Measurements from ENCODE around the gene PPP1R16B.
A peak's percentile ranks its signal among the peaks of the same experiment; 100 is the strongest.
"Not testable (repeated sequence)": the region's sequence is repeated elsewhere in the genome, so short reads cannot be mapped to it uniquely, and the experiment has no call there.

Gene PPP1R16B

DNA sequence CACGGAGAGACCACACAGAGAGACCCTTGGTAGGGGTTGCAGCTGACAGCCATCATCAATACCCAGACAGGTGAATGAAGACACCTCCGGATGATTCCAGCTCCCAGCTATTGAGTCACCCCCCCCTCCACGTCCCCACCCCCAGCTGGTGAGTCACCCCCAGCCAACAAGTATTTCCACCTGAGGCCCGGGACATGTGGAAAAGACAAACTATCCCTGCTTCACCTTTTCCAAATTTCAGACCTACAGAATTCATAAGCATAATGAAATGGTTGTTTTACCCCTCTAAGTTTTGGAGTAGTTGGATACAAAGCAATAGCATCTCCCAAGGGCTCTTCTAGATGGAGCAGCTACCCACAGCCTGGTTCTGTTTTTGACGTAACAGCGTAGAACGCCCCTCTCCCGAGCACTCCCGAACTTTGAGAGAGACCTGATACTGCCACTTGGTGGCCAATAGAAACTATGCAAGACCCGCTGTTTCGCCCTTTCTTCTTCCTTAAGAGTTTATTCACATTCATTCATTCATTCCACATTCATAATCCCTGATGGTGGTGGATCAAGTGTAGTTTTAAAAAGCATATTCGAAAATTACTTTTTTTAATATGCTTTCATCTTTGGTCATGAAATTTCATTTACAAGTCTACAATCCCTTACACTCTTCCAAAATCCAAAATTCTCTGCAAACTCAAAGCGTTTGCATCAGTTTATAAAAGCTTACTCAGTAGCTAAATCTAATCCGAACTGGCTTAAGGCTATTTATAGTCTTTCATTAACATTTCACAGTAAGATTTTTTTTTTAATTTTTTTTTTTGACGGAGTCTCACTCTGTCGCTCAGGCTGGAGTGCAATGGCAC lies 15.1 kb upstream of the PPP1R16B start:
- DNase-seq (ENCODE audit: low read depth) = peak; percentile 91
- TF ChIP-seq, protein P1, sequence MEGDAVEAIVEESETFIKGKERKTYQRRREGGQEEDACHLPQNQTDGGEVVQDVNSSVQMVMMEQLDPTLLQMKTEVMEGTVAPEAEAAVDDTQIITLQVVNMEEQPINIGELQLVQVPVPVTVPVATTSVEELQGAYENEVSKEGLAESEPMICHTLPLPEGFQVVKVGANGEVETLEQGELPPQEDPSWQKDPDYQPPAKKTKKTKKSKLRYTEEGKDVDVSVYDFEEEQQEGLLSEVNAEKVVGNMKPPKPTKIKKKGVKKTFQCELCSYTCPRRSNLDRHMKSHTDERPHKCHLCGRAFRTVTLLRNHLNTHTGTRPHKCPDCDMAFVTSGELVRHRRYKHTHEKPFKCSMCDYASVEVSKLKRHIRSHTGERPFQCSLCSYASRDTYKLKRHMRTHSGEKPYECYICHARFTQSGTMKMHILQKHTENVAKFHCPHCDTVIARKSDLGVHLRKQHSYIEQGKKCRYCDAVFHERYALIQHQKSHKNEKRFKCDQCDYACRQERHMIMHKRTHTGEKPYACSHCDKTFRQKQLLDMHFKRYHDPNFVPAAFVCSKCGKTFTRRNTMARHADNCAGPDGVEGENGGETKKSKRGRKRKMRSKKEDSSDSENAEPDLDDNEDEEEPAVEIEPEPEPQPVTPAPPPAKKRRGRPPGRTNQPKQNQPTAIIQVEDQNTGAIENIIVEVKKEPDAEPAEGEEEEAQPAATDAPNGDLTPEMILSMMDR (IDR thresholded peaks at IDR 0.05; ENCODE audit: insufficient read depth, low read depth, low read length, missing control alignments) = peak; percentile 63
- no peak overlapping the region for H3K4me3 ChIP-seq (ENCODE audit: low read length)

DNA sequence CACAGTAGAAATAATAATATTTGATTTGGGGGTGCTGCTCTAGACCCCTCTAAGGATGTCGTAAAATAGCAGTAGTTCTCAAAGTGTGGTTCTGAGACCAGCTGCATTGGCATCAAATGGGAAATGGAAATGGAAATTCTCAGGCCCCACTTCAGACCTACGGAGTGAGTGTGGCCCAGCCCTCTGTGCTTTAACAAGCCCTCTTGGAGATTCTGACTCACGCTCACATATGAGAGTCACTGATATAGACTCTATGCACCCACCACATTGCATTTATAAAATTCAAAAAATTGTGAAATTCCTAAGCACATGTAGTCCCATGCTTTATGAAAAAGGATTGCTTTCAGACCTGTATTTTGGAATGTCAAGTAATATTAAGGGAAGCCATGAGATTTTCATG lies 14.2 kb upstream of the PPP1R16B start:
- TF ChIP-seq, protein P1 (IDR thresholded peaks at IDR 0.05; ENCODE audit: insufficient read depth, low read depth, low read length, missing control alignments) = no peak
- DNase-seq (ENCODE audit: low read depth) = no peak
- no peak overlapping the region for H3K4me3 ChIP-seq (ENCODE audit: low read length)

DNA sequence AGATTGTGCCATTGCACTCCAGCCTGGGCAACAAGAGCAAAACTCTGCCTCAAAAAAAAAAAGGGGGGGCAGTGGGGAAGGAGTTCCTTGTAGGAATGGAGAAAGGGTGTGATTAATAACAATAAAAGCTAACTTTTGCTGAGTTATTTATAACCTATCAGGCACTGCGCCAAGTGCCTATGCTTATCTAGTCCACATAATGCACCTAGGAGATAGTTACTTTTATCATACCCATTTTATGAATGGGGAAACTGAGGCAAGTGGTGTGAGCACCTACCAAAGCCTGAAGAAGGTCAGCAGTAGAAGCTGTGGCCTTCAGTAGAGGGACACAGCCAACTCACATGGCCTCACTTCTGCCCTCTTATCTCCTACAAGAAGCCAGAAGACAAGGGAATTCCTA lies 13.6 kb upstream of the PPP1R16B start:
- TF ChIP-seq, protein P1 (IDR thresholded peaks at IDR 0.05; ENCODE audit: insufficient read depth, low read depth, low read length, missing control alignments) = no peak
- no peak overlapping the region for H3K4me3 ChIP-seq (ENCODE audit: low read length)
- no peak for DNase-seq (ENCODE audit: low read depth)

DNA sequence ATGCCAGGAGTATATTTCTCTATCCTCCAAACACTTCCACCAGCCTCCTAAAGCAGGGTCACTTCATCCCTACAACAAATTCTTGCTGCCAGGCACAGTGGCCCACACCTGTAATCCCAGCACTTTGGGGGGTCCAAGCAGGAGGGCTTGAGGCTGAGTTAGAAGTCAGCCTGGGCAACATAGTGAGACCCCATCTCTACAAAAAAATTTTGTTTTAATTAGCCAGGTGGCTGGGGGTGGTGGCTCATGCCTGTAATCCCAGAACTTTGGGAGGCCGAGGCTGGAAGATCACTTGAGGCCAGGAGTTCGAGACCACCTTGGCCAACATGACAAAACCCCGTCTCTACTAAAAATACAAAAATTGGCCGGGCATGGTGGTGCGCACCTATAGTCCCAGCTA lies 11.4 kb upstream of the PPP1R16B start:
- H3K4me3 ChIP-seq (ENCODE audit: low read length); DNase-seq (ENCODE audit: low read depth): not testable (repeated sequence)

DNA sequence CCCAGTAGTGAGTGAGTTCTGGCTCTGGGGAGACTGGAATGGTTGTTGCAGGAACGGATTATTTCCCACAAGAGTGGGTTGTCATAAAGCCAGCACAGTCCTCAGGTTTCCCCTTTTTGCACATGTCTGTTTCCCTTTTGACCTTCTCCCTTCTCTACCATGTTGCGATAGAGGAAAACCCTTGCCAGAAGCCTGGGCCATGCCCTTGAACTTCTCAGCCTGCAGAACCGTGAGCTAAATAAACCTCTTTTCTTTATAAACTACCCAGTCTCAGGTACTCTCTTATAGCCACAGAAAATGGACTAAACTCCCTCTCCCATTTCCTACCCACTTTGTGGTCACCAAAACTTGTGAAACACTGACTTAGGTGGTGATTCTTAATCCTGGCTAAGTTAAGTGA lies 7.2 kb upstream of the PPP1R16B start:
- TF ChIP-seq, protein P1 (IDR thresholded peaks at IDR 0.05; ENCODE audit: insufficient read depth, low read depth, low read length, missing control alignments) = no peak
- DNase-seq (ENCODE audit: low read depth) = no peak
- H3K4me3 ChIP-seq (ENCODE audit: low read length) = no peak overlapping the region

DNA sequence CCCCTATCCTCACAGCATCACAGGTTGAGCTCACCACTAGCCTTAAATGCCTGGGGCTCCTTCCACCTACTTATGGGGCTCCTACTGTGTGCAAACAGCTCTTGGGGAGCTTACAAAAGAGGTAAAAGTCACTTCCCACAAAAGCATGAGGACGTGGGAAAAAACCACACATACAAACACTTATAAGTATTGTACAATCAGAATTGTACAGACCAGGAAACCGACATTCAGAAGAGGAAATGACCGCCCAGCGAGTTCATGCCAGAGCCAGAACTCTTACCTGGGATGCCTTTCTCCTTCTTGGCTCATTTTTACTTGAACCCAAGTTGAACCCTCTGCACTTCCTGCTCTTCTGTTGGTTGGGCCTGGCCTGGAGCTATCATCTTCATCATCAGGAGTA lies 6.3 kb upstream of the PPP1R16B start:
- no peak overlapping the region for H3K4me3 ChIP-seq (ENCODE audit: low read length)
- no peak for DNase-seq (ENCODE audit: low read depth)
- TF ChIP-seq, protein P1 (IDR thresholded peaks at IDR 0.05; ENCODE audit: insufficient read depth, low read depth, low read length, missing control alignments) = no peak

DNA sequence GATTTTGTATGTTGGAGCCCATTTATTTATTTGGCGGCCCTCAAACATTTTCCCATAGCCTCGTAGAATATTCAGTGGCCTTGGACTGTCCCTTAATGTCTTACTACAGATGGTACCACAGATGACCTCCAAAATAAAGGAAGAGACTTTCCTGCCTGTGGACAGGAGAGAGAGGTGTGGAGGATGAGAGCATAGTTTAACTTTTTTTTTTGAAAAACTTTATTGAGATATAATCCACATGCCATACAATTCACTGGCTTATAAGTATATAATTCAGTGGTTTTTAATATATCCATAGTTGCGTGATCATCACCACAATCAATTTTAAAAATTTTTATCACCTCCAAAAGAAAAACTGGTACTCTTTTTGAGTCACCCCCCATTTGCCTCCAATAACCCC lies 4.6 kb upstream of the PPP1R16B start:
- TF ChIP-seq, protein P1 (IDR thresholded peaks at IDR 0.05; ENCODE audit: insufficient read depth, low read depth, low read length, missing control alignments) = no peak
- H3K4me3 ChIP-seq (ENCODE audit: low read length) = no peak overlapping the region
- DNase-seq (ENCODE audit: low read depth) = no peak

Measured in epithelial cell of esophagus (primary cell).